IMR-90 (cell line): ENCODE data around the gene CROT. TPM values are rescaled to one million over a fixed set of nuclear protein-coding genes. Genes with fewer than 3 reads are reported as not detected.

ENCODE experiments used
- ATAC-seq: fragments of 200-7000 bp; cut with Tn5 transposase; 2 replicates; pipeline ENCODE4 v1.9.1; 2020; ENCODE audit warnings: low read depth, mild to moderate bottlenecking, moderate library complexity
- BruUV-seq: library from RNA; stranded (reverse); fragments of 400-500 nt; replicated peaks from 2 replicates; lab custom pipeline; 2021; lab: Mats Ljungman, UMichigan
- CTCF ChIA-PET: fragments of 300-600 bp; formaldehyde crosslinking; extraction: SDS; loops from one replicate; lab custom pipeline; 2021; ENCODE audit warnings: antibody characterized with exemption; lab: Yijun Ruan, JAX
- POLR2A ChIA-PET: fragments of 300-600 bp; sonication (Branson Sonifier 250); formaldehyde crosslinking; loops from one replicate; lab custom pipeline; 2022; ENCODE audit warnings: antibody characterized with exemption; ENCODE audit not compliant: unreplicated experiment; lab: Charles Lee
- DNase-seq: peaks from one replicate; pipeline ENCODE4 v3.0.0; 2013
- H2AFZ ChIP-seq: replicated peaks from 2 replicates; pipeline ENCODE3; 2013; ENCODE audit warnings: low read length, mild to moderate bottlenecking; ENCODE audit not compliant: poor library complexity
- H2AK5ac ChIP-seq: 2 replicates; pipeline ENCODE4 v1.6.1; 2013; ENCODE audit warnings: low read depth, low read length, inconsistent platforms
- H2AK9ac ChIP-seq: replicated peaks from 2 replicates; pipeline ENCODE3; 2013; ENCODE audit warnings: mild to moderate bottlenecking, low read depth, low read length, moderate library complexity; ENCODE audit not compliant: poor library complexity
- H2BK120ac ChIP-seq: 2 replicates; pipeline ENCODE4 v1.6.1; 2013; ENCODE audit warnings: low read depth, low read length, inconsistent platforms
- H2BK15ac ChIP-seq: 3 replicates; pipeline ENCODE4 v1.6.1; 2013; ENCODE audit warnings: low read depth, low read length, inconsistent platforms
- H2BK20ac ChIP-seq: 2 replicates; pipeline ENCODE4 v1.6.1; 2013; ENCODE audit warnings: low read depth, mild to moderate bottlenecking, inconsistent platforms, low read length, moderate library complexity
- H2BK5ac ChIP-seq: 2 replicates; pipeline ENCODE4 v1.6.1; 2013; ENCODE audit warnings: mild to moderate bottlenecking, low read depth, low read length, inconsistent platforms; ENCODE audit not compliant: poor library complexity, severe bottlenecking
- H3K14ac ChIP-seq: replicated peaks from 2 replicates; pipeline ENCODE4 v1.6.1; 2013; ENCODE audit warnings: low read depth, low read length, inconsistent platforms
- H3K18ac ChIP-seq: 2 replicates; pipeline ENCODE4 v1.6.1; 2013; ENCODE audit warnings: low read depth, low read length, control low read depth
- H3K23ac ChIP-seq: 2 replicates; pipeline ENCODE4 v1.6.1; 2013; ENCODE audit warnings: low read depth, low read length, inconsistent platforms
- H3K27ac ChIP-seq: 2 replicates; pipeline ENCODE4 v1.5.1; 2013; ENCODE audit warnings: mild to moderate bottlenecking, control low read depth, low read length; ENCODE audit not compliant: insufficient read depth
- H3K27me3 ChIP-seq: 2 replicates; pipeline ENCODE4 v1.6.1; 2013; ENCODE audit warnings: low read length; ENCODE audit not compliant: control insufficient read depth, insufficient read depth
- H3K36me3 ChIP-seq: 2 replicates; pipeline ENCODE4 v1.6.1; 2013; ENCODE audit warnings: low read length, mixed read lengths; ENCODE audit not compliant: control insufficient read depth, insufficient read depth
- H3K4ac ChIP-seq: 2 replicates; pipeline ENCODE4 v1.6.1; 2013; ENCODE audit warnings: low read depth, low read length, inconsistent platforms
- H3K4me1 ChIP-seq: 2 replicates; pipeline ENCODE4 v1.6.1; 2013; ENCODE audit warnings: low read length, mixed read lengths; ENCODE audit not compliant: control insufficient read depth, insufficient read depth
- H3K4me2 ChIP-seq: 2 replicates; pipeline ENCODE4 v1.6.1; 2013; ENCODE audit warnings: low read depth, mild to moderate bottlenecking, control low read depth, low read length, moderate library complexity
- H3K4me3 ChIP-seq: 2 replicates; pipeline ENCODE4 v1.5.1; 2013; ENCODE audit warnings: low read depth, mild to moderate bottlenecking, control low read depth, low read length, moderate library complexity; ENCODE audit not compliant: insufficient read depth
- H3K56ac ChIP-seq: 2 replicates; pipeline ENCODE4 v1.6.1; 2013; ENCODE audit warnings: low read length, inconsistent platforms; ENCODE audit not compliant: insufficient read depth; ENCODE audit errors: extremely low read depth
- H3K79me1 ChIP-seq, 2 experiments: 2 replicates each; pipeline ENCODE4 v1.6.1; 2013; ENCODE audit warnings: low read length in 2 of 2, inconsistent platforms in 1 of 2, low read depth in 1 of 2
- H3K9ac ChIP-seq: 2 replicates; pipeline ENCODE4 v1.6.1; 2013; ENCODE audit warnings: low read depth, low read length, control low read depth
- H3K9me1 ChIP-seq: 2 replicates; pipeline ENCODE4 v1.6.1; 2013; ENCODE audit warnings: low read length, inconsistent platforms; ENCODE audit not compliant: insufficient read depth
- H3K9me3 ChIP-seq: 2 replicates; pipeline ENCODE4 v1.6.1; 2013; ENCODE audit warnings: low read length; ENCODE audit not compliant: control insufficient read depth, insufficient read depth
- H4K20me1 ChIP-seq: 2 replicates; pipeline ENCODE4 v1.6.1; 2013; ENCODE audit warnings: low read length, inconsistent platforms; ENCODE audit not compliant: insufficient read depth
- H4K5ac ChIP-seq: 2 replicates; pipeline ENCODE4 v1.6.1; 2013; ENCODE audit warnings: mild to moderate bottlenecking, low read depth, low read length, control low read depth
- H4K8ac ChIP-seq, 2 experiments: 2 replicates each; pipeline ENCODE4 v1.6.1; 2013; ENCODE audit warnings: low read depth in 2 of 2, low read length in 2 of 2, control low read depth in 1 of 2, inconsistent platforms in 1 of 2
- H4K91ac ChIP-seq: 2 replicates; pipeline ENCODE4 v1.6.1; 2013; ENCODE audit warnings: low read depth, low read length, inconsistent platforms; ENCODE audit not compliant: insufficient read depth
- POLR2A ChIP-seq: IDR thresholded peaks from 2 replicates; pipeline ENCODE4 v1.6.1; 2012; ENCODE audit warnings: mild to moderate bottlenecking, low read depth, low read length
- RCOR1 ChIP-seq: IDR thresholded peaks from 2 replicates; pipeline ENCODE4 v1.6.1; 2012; ENCODE audit warnings: mild to moderate bottlenecking, low read length, improper control_type of control experiment; ENCODE audit not compliant: insufficient replicate concordance
- WGBS, 2 experiments: methylation state at CpG; one replicate each; pipeline versions ENCODE4 v1.1.5 to v1.1.7; 2013; ENCODE audit warnings: missing lambda C conversion rate in 2 of 2; ENCODE audit not compliant: insufficient read length in 1 of 2; ENCODE audit errors: extremely low coverage in 2 of 2; 5-methylcytosine and 5-hydroxymethylcytosine counted together
- dilution Hi-C: fragments of 300-500 bp; cut with HindIII; formaldehyde crosslinking; loops from one replicate; pipeline ENCODE4 v1.14.3; 2018; ENCODE audit warnings: low sequenced_read_pairs; ENCODE audit not compliant: unreplicated experiment
- in situ Hi-C: fragments of 300-500 bp; cut with MboI; formaldehyde crosslinking; loops from 3 replicates; pipeline ENCODE4 v1.14.3; 2019; ENCODE audit warnings: low sequenced_read_pairs, inconsistent platforms, mixed read lengths
- intact Hi-C: fragments of 100-400 bp; cut with micrococcal nuclease; formaldehyde crosslinking; loops from 2 replicates; pipeline ENCODE4 v1.10.0; 2022
- polyA plus RNA-seq, 3 experiments: library from polyadenylated mRNA; depleted of rRNA; stranded (reverse); fragments of >200 nt; gene quantifications; 2 replicates each; pipeline ENCODE4 v1.2.3, GENCODE V29; 2012; ENCODE audit warnings: low replicate concordance in 1 of 3
- total RNA-seq: library from RNA; depleted of rRNA; stranded (reverse); fragments of >200 nt; gene quantifications from 2 replicates; pipeline ENCODE4 v1.2.3, GENCODE V29; 2012
- TF ChIP-seq, protein P1 (sequence below): fragments of 150-350 bp; IDR thresholded peaks from 2 replicates; pipeline ENCODE4 v1.6.1; 2017; ENCODE audit warnings: mild to moderate bottlenecking, antibody characterized with exemption, low read length, low read depth

The CROT gene
- total and polyA plus RNA-seq, 2 of the 4 experiments (the other 2 are of a cell fraction), result 7.5 to 10.0 TPM

DNA sequence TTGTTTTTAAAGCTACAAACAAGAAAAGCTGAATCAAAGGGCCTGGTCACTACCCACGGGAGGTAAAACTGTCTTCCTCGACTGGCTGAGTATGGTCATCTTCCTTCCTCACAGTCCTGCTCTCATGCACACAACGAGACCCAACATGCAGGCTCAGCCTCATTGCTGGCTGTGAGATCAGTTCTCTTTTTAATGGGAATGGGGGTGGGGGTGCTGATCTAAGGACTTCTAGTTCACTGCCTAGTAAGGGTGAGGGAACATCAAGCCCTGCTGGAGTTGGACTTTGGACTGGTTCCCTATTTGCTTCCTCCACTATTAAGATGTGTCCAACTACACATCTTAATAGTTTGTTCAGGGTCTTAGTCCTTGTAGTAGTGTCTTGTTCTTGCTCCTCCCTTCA lies 81.8 kb downstream of the CROT start:
- WGBS, 2 experiments, result no CpG with 5 or more reads among the region's 3 CpGs
- POLR2A ChIA-PET, result no interaction called here
- Histone ChIP-seq H3K56ac (no peak overlapping the region), H4K5ac (no peak overlapping the region), H2AK9ac (no peak overlapping the region), H3K9me3 (no peaks in the 10 kb centered on the region), H3K18ac (no peak overlapping the region), H3K23ac (no peak overlapping the region), H4K20me1 (no peaks in the 10 kb centered on the region), H3K36me3 (no peaks in the 10 kb centered on the region), H4K91ac (no peak overlapping the region), H2BK15ac (no peak overlapping the region), H3K4me3 (no peak overlapping the region), H2BK20ac (no peak overlapping the region), H3K79me1 (no peaks in the 10 kb centered on the region), H3K9ac (no peak overlapping the region), H2AFZ (no peak overlapping the region), H3K4me1 (no peaks in the 10 kb centered on the region; the same call in none of the 2 replicates), H3K9me1 (no peaks in the 10 kb centered on the region), H2BK120ac (no peak overlapping the region), H3K14ac (no peak overlapping the region), H3K4me2 (no peak overlapping the region), H3K27me3 (peaks cover 4% of the 10 kb centered on the region), H3K27ac (no peak overlapping the region), H2AK5ac (no peak overlapping the region), H4K8ac (no peak overlapping the region), H3K4ac (no peak overlapping the region), H2BK5ac (no peak overlapping the region)
- DNase-seq (no peak), ATAC-seq (no peak)
- no TSS peak for BruUV-seq
- CTCF ChIA-PET, result no interaction called here
- TF ChIP-seq, protein P1, sequence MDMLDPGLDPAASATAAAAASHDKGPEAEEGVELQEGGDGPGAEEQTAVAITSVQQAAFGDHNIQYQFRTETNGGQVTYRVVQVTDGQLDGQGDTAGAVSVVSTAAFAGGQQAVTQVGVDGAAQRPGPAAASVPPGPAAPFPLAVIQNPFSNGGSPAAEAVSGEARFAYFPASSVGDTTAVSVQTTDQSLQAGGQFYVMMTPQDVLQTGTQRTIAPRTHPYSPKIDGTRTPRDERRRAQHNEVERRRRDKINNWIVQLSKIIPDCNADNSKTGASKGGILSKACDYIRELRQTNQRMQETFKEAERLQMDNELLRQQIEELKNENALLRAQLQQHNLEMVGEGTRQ, result no peak
- TF ChIP-seq POLR2A (no peak), RCOR1 (no peak)
- in situ Hi-C loops, result no loop called here
- intact Hi-C loops, result no loop called here
- dilution Hi-C loops, result no loop called here
